HG03103 (cell line): ENCODE measurements around the gene TSTD2.

Source experiments
- ATAC-seq: cut with Tn5 transposase; IDR thresholded peaks from one replicate; pipeline ENCODE4 v1.9.1; 2021; ENCODE audit warnings: low read depth; ENCODE audit not compliant: unreplicated experiment

TSTD2 gene

GRCh38 chr9:97565262-97565661 lies 67.9 kb downstream of the TSTD2 start:
- no peak for ATAC-seq

- no peak for ATAC-seq
Observed at GRCh38 chr9:97564291-97565175, 68.6 kb downstream of the TSTD2 start.

GRCh38 chr9:97563458-97564135 lies 69.6 kb downstream of the TSTD2 start:
- no peak for ATAC-seq

GRCh38 chr9:97562542-97562941 lies 70.6 kb downstream of the TSTD2 start:
- ATAC-seq = no peak

GRCh38 chr9:97561501-97561900 lies 71.7 kb downstream of the TSTD2 start:
- no peak for ATAC-seq

- no peak for ATAC-seq
Observed at GRCh38 chr9:97560851-97561250, 72.3 kb downstream of the TSTD2 start.

GRCh38 chr9:97560154-97560553 lies 73.0 kb downstream of the TSTD2 start:
- no peak for ATAC-seq

- ATAC-seq = peak; percentile 74
Observed at GRCh38 chr9:97559111-97559514, 74.1 kb downstream of the TSTD2 start.

GRCh38 chr9:97558701-97559101 lies 74.5 kb downstream of the TSTD2 start:
- ATAC-seq = peak; percentile 33

- ATAC-seq = no peak
Observed at GRCh38 chr9:97557606-97558095, 75.5 kb downstream of the TSTD2 start.

- no peak for ATAC-seq
Observed at GRCh38 chr9:97556721-97557605, 76.2 kb downstream of the TSTD2 start.

- no peak for ATAC-seq
Observed at GRCh38 chr9:97556036-97556720, 77.0 kb downstream of the TSTD2 start.

GRCh38 chr9:97555164-97555563 lies 78.0 kb downstream of the TSTD2 start:
- no peak for ATAC-seq

GRCh38 chr9:97554566-97555075 lies 78.5 kb downstream of the TSTD2 start:
- no peak for ATAC-seq

GRCh38 chr9:97553841-97554240 lies 79.3 kb downstream of the TSTD2 start:
- ATAC-seq = no peak

- ATAC-seq = no peak
Observed at GRCh38 chr9:97553141-97553540, 80.0 kb downstream of the TSTD2 start.

- no peak for ATAC-seq
Observed at GRCh38 chr9:97551308-97551707, 81.9 kb downstream of the TSTD2 start.

GRCh38 chr9:97550386-97550785 lies 82.8 kb downstream of the TSTD2 start:
- ATAC-seq = no peak
